Endothelial cell of umbilical vein (primary cell): Measurements from ENCODE around the gene MASP2.

ENCODE experiments used
- EZH2 ChIP-seq: IDR thresholded peaks from 2 replicates; pipeline ENCODE4 v1.6.1; 2012; ENCODE audit warnings: borderline replicate concordance, low read depth, mild to moderate bottlenecking, moderate library complexity, low read length, inconsistent platforms; ENCODE audit not compliant: severe bottlenecking
- FOS ChIP-seq: IDR thresholded peaks from 2 replicates; pipeline ENCODE4 v1.6.1; 2011; ENCODE audit warnings: mild to moderate bottlenecking, low read length, moderate library complexity, borderline replicate concordance; ENCODE audit not compliant: insufficient read depth
- GATA2 ChIP-seq: IDR thresholded peaks from 2 replicates; pipeline ENCODE4 v1.7.0; 2011; ENCODE audit warnings: low read depth, mild to moderate bottlenecking, moderate library complexity, mixed read lengths, low read length; ENCODE audit not compliant: insufficient read length, insufficient read depth
- JUN ChIP-seq: IDR thresholded peaks from 2 replicates; pipeline ENCODE4 v1.6.1; 2011; ENCODE audit warnings: borderline replicate concordance, low read depth; ENCODE audit not compliant: insufficient read length, insufficient read depth
- MYC ChIP-seq: IDR thresholded peaks from one replicate; pipeline ENCODE4 v1.6.1; 2011; ENCODE audit warnings: mild to moderate bottlenecking, low read depth, low read length
- POLR2A ChIP-seq: IDR thresholded peaks from 2 replicates; pipeline ENCODE4 v1.6.1; 2012; ENCODE audit warnings: low read depth, mild to moderate bottlenecking, control low read depth, low read length
- POLR2AphosphoS5 ChIP-seq: IDR thresholded peaks from 2 replicates; pipeline ENCODE4 v1.6.1; 2012; ENCODE audit warnings: low read depth, mild to moderate bottlenecking, control low read depth, low read length, moderate library complexity; ENCODE audit not compliant: insufficient read depth
- TF ChIP-seq, protein P1 (sequence below), 2 donors: IDR thresholded peaks; 1 replicate in 1 of 2; 2 replicates in 1 of 2; pipeline ENCODE4 v1.5.1; 2011; ENCODE audit warnings: low read length in 2 of 2, mild to moderate bottlenecking in 2 of 2, moderate library complexity in 2 of 2, control low read depth in 1 of 2, inconsistent platforms in 1 of 2, low read depth in 1 of 2; ENCODE audit not compliant: insufficient read depth in 1 of 2; ENCODE audit errors: extremely low read depth in 1 of 2
- TF ChIP-seq, protein P2 (sequence below): IDR thresholded peaks from 2 replicates; pipeline ENCODE4 v1.6.1; 2011; ENCODE audit not compliant: insufficient read depth, insufficient read length

DNA sequence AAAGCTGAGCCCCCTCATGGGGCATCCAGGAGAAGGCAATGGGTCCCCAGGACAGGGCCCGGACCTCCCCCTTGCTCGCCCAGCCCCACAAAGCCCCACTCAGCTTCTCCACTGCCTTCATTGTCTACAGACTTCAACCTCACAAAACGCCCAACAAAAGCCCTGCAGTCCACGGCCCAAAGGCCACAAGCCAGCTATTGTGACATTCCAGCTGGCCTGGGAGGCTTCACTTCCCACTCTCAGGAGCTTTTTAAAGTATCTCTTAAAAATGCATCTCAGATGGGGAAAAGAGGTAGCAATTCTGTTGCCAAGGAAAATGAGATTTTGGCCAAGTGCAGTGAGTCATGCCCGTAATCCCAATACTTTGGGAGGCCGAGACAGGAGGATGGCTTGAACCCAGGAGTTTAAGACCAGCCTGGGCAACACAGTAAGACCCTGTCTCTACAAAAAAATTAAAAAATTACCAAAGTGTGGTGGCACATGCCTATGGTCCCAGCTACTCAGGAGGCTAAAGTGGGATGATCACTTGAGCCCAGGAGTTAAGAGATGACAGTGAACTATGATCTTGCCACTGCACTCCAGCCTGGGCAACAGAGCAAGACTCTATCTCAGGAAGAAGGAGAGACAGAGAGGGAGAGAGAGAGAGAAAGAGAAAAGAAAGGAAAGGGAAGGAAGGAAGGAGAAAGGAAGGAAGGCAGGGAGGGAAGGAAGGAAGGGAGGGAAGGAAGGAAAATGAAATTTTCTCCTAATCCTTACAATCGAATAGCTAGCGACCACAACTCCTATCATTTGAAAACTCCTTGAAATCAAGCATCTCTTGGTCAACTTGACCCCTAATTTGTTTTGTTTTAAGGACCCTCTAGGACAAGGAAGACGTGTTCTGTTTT, 66.0 kb downstream of the MASP2 start:
- TF ChIP-seq, protein P1, sequence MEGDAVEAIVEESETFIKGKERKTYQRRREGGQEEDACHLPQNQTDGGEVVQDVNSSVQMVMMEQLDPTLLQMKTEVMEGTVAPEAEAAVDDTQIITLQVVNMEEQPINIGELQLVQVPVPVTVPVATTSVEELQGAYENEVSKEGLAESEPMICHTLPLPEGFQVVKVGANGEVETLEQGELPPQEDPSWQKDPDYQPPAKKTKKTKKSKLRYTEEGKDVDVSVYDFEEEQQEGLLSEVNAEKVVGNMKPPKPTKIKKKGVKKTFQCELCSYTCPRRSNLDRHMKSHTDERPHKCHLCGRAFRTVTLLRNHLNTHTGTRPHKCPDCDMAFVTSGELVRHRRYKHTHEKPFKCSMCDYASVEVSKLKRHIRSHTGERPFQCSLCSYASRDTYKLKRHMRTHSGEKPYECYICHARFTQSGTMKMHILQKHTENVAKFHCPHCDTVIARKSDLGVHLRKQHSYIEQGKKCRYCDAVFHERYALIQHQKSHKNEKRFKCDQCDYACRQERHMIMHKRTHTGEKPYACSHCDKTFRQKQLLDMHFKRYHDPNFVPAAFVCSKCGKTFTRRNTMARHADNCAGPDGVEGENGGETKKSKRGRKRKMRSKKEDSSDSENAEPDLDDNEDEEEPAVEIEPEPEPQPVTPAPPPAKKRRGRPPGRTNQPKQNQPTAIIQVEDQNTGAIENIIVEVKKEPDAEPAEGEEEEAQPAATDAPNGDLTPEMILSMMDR (IDR thresholded peaks at IDR 0.05; ENCODE audit: extremely low read depth in 1 of 2, insufficient read depth in 1 of 2, low read depth in 1 of 2, low read length in 2 of 2): no peak
- TF ChIP-seq POLR2A (no peak), EZH2 (no peak), POLR2AphosphoS5 (no peak), JUN (no peak), GATA2 (no peak), MYC (no peak), FOS (no peak)
- TF ChIP-seq, protein P2, sequence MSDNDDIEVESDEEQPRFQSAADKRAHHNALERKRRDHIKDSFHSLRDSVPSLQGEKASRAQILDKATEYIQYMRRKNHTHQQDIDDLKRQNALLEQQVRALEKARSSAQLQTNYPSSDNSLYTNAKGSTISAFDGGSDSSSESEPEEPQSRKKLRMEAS: no peak
